K562 (cell line): ENCODE results near the gene TDRD12. TPM values are rescaled to one million over a fixed set of nuclear protein-coding genes. Genes with fewer than 3 reads are reported as not detected.

Experiments used
- BHLHE40 ChIP-seq: IDR thresholded peaks from 2 replicates; pipeline ENCODE4 v1.6.1; 2011; ENCODE audit warnings: low read length, improper control_type of control experiment
- CBX5 ChIP-seq: IDR thresholded peaks from 2 replicates; pipeline ENCODE4 v1.6.1; 2014; ENCODE audit warnings: low read depth, borderline replicate concordance
- ILF3 ChIP-seq: fragments of 450-650 bp; IDR thresholded peaks from 2 replicates; pipeline ENCODE4 v1.6.1; 2018; ENCODE audit warnings: antibody characterized with exemption, mild to moderate bottlenecking, moderate library complexity, borderline replicate concordance
- MTA3 ChIP-seq: fragments of 450-650 bp; formaldehyde crosslinking; IDR thresholded peaks from 2 replicates; pipeline ENCODE4 v1.6.1; 2017; ENCODE audit warnings: mild to moderate bottlenecking, borderline replicate concordance
- NELFE ChIP-seq: IDR thresholded peaks from 2 replicates; pipeline ENCODE4 v1.6.1; 2011; ENCODE audit warnings: mild to moderate bottlenecking; ENCODE audit not compliant: insufficient read depth, insufficient read length
- ZNF121 ChIP-seq: sonication (generic); formaldehyde crosslinking; conservative IDR thresholded peaks from 2 replicates; pipeline ENCODE4 v1.8.0; 2022; ENCODE audit warnings: missing genetic modification reagents
- polyA plus RNA-seq, 8 experiments: library from polyadenylated mRNA; depleted of rRNA in 4 of 8; stranded (reverse) in 5 of 8; unstranded in 3 of 8; fragments of >200 nt; fragmentation: Nextera tagmentation in 2 of 8; fragmentation: Illumina TruSeq in 1 of 8; extraction: Ambion mirVana in 2 of 8; extraction: Trizol in 1 of 8; gene quantifications; 2 replicates each; pipeline versions ENCODE4 v1.2.1 to v1.2.3, GENCODE V29; 2011 to 2014; ENCODE audit warnings: inconsistent platforms in 1 of 8, missing spikeins in 1 of 8
- total RNA-seq, 7 experiments: library from RNA; depleted of rRNA in 6 of 7; stranded (reverse); fragments of >200 nt in 6 of 7; fragmentation: Illumina TruSeq in 2 of 7; extraction: Trizol in 2 of 7; gene quantifications; 2 replicates each; pipeline versions ENCODE4 v1.2.1 to v1.2.3, GENCODE V29; 2011 to 2021; ENCODE audit warnings: low replicate concordance in 1 of 7
- TF ChIP-seq, protein P1 (sequence below), 2 experiments: fragments of 450-650 bp; formaldehyde crosslinking in 1 of 2; IDR thresholded peaks; 2 replicates each; pipeline versions ENCODE4 v1.4.0 to v1.6.1; 2014 to 2020; ENCODE audit warnings: mild to moderate bottlenecking in 2 of 2, borderline replicate concordance in 1 of 2, low read depth in 1 of 2
- TF ChIP-seq, protein P2 (sequence below): fragments of 450-650 bp; IDR thresholded peaks from one replicate; pipeline ENCODE4 v1.6.1; 2018; ENCODE audit warnings: mild to moderate bottlenecking, moderate library complexity; ENCODE audit not compliant: partially characterized antibody
- TF ChIP-seq, protein P3 (sequence below): fragments of 450-650 bp; formaldehyde crosslinking; IDR thresholded peaks from 2 replicates; pipeline ENCODE4 v1.4.0; 2022; ENCODE audit warnings: missing genetic modification characterization

TDRD12 gene
- total and polyA plus RNA-seq, 9 of the 15 experiments (the other 6 are each of a cell fraction or from before 2014, with no cell fraction given): 0.03 TPM; not detected in 8

DNA sequence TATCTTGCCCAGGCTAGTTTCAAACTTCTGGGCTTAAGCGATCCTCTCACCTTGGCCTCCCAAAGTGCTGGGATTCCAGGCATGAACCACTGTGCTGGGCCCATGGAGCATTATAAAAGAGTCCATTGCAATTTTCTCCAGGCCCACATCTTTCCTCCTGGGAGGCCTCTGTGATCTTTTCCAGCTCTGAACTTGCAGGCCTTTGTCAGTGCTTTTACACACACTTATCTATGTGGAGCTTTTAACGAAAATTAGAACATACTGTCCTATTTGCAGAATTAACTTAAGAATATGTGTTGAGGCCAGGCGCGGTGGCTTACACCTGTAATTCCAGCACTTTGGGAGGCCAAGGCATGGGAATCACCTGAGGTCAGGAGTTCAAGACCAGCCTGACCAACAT is 23.9 kb downstream of the TDRD12 start (continued):
- TF ChIP-seq, protein P1, sequence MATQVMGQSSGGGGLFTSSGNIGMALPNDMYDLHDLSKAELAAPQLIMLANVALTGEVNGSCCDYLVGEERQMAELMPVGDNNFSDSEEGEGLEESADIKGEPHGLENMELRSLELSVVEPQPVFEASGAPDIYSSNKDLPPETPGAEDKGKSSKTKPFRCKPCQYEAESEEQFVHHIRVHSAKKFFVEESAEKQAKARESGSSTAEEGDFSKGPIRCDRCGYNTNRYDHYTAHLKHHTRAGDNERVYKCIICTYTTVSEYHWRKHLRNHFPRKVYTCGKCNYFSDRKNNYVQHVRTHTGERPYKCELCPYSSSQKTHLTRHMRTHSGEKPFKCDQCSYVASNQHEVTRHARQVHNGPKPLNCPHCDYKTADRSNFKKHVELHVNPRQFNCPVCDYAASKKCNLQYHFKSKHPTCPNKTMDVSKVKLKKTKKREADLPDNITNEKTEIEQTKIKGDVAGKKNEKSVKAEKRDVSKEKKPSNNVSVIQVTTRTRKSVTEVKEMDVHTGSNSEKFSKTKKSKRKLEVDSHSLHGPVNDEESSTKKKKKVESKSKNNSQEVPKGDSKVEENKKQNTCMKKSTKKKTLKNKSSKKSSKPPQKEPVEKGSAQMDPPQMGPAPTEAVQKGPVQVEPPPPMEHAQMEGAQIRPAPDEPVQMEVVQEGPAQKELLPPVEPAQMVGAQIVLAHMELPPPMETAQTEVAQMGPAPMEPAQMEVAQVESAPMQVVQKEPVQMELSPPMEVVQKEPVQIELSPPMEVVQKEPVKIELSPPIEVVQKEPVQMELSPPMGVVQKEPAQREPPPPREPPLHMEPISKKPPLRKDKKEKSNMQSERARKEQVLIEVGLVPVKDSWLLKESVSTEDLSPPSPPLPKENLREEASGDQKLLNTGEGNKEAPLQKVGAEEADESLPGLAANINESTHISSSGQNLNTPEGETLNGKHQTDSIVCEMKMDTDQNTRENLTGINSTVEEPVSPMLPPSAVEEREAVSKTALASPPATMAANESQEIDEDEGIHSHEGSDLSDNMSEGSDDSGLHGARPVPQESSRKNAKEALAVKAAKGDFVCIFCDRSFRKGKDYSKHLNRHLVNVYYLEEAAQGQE (IDR thresholded peaks at IDR 0.05; ENCODE audit: borderline replicate concordance): no peak
- TF ChIP-seq, protein P1 (CRISPR knock-in tag; IDR thresholded peaks at IDR 0.05; ENCODE audit: low read depth): no peak
- TF ChIP-seq NELFE (no peak), BHLHE40 (no peak), ILF3 (no peak), MTA3 (no peak), ZNF121 (0 out of 2 replicates have a peak, but pooled peaks have one; percentile 30), CBX5 (no peak)
- TF ChIP-seq, protein P2, sequence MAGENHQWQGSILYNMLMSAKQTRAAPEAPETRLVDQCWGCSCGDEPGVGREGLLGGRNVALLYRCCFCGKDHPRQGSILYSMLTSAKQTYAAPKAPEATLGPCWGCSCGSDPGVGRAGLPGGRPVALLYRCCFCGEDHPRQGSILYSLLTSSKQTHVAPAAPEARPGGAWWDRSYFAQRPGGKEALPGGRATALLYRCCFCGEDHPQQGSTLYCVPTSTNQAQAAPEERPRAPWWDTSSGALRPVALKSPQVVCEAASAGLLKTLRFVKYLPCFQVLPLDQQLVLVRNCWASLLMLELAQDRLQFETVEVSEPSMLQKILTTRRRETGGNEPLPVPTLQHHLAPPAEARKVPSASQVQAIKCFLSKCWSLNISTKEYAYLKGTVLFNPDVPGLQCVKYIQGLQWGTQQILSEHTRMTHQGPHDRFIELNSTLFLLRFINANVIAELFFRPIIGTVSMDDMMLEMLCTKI: no peak
- TF ChIP-seq, protein P3, sequence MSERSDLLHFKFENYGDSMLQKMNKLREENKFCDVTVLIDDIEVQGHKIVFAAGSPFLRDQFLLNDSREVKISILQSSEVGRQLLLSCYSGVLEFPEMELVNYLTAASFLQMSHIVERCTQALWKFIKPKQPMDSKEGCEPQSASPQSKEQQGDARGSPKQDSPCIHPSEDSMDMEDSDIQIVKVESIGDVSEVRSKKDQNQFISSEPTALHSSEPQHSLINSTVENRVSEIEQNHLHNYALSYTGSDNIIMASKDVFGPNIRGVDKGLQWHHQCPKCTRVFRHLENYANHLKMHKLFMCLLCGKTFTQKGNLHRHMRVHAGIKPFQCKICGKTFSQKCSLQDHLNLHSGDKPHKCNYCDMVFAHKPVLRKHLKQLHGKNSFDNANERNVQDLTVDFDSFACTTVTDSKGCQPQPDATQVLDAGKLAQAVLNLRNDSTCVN (CRISPR knock-in tag): no peak
